ENCODE data around the gene SLC35G6. TPM values are rescaled to one million over a fixed set of nuclear protein-coding genes. Genes with fewer than 3 reads are reported as not detected.
"Not testable (repeated sequence)": the region's sequence is repeated elsewhere in the genome, so short reads cannot be mapped to it uniquely, and the experiment has no call there.

The SLC35G6 gene
- total and polyA plus RNA-seq, 2 donors, result not detected

- Histone ChIP-seq H3K27ac (ENCODE audit: low read depth) (peak overlapping the region; percentile 100), H3K4me3 (ENCODE audit: low read depth, low read length) (peak overlapping the region; percentile 97), H3K4me1 (ENCODE audit: insufficient read depth) (no peaks in the 10 kb centered on the region), H3K36me3 (ENCODE audit: insufficient read depth) (no peaks in the 10 kb centered on the region)
- no peak for DNase-seq (ENCODE audit: extremely low spot score)
- 6% methylated on average over 40 of the region's 40 CpGs for WGBS
Observed at GRCh38 chr17:7478276-7479212, 2.7 kb upstream of the SLC35G6 start.

GRCh38 chr17:7479213-7480088 lies 1.8 kb upstream of the SLC35G6 start, which contains the start of gene ZBTB4:
ZBTB4 (minus strand) TSS chr17:7479631; CDS start chr17:7466801, 12,830 bp downstream.
- Histone ChIP-seq H3K36me3 (ENCODE audit: insufficient read depth) (no peaks in the 10 kb centered on the region), H3K27ac (ENCODE audit: low read depth) (peak within 1 kb of the TSS; percentile 100), H3K4me1 (ENCODE audit: insufficient read depth) (no peaks in the 10 kb centered on the region), H3K4me3 (ENCODE audit: low read depth, low read length) (peak within 1 kb of the TSS; percentile 97)
- DNase-seq (ENCODE audit: extremely low spot score), result no peak
- WGBS, result under 1% methylated on average over 91 of the region's 92 CpGs

DNA sequence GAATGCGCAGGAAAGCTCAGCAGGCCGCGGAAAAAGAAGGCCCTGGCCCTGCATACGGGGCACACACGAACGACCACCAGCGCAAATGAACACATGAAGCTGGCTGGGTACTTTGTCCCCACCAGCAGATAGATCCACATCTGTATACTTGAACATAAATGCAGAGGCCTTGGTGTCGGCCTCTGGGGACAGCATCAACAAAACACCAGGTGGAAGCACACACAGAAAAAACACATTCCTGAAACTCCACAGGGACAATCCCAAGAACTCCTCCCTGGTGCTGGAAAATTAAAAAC lies 1.2 kb upstream of the SLC35G6 start:
- H3K4me3 ChIP-seq (ENCODE audit: low read depth, low read length), result peak overlapping the region; percentile 97
- no peaks in the 10 kb centered on the region for H3K36me3 ChIP-seq (ENCODE audit: insufficient read depth)
- WGBS, result 4% methylated on average over 8 of the region's 8 CpGs
- H3K4me1 ChIP-seq (ENCODE audit: insufficient read depth), result no peaks in the 10 kb centered on the region
- peak overlapping the region; percentile 98 for H3K27ac ChIP-seq (ENCODE audit: low read depth)
- DNase-seq (ENCODE audit: extremely low spot score), result no peak

GRCh38 chr17:7481842-7482741 lies 846 bp downstream of the SLC35G6 start:
- not testable (repeated sequence) for H3K36me3 ChIP-seq (ENCODE audit: insufficient read depth); H3K4me1 ChIP-seq (ENCODE audit: insufficient read depth); DNase-seq (ENCODE audit: extremely low spot score); H3K27ac ChIP-seq (ENCODE audit: low read depth); H3K4me3 ChIP-seq (ENCODE audit: low read depth, low read length)
- WGBS, result 85% methylated on average over 31 of the region's 31 CpGs

- H3K4me1 ChIP-seq (ENCODE audit: insufficient read depth); H3K36me3 ChIP-seq (ENCODE audit: insufficient read depth); DNase-seq (ENCODE audit: extremely low spot score): not testable (repeated sequence)
- WGBS, result 70% methylated on average over 6 of the region's 6 CpGs
- H3K4me3 ChIP-seq (ENCODE audit: low read depth, low read length), result peak overlapping the region; percentile 11
- H3K27ac ChIP-seq (ENCODE audit: low read depth), result peak overlapping the region; percentile 100
Observed at GRCh38 chr17:7482742-7483088, 1.5 kb downstream of the SLC35G6 start.

- Histone ChIP-seq H3K4me3 (ENCODE audit: low read depth, low read length) (peak overlapping the region; percentile 60), H3K4me1 (ENCODE audit: insufficient read depth) (no peaks in the 10 kb centered on the region), H3K36me3 (ENCODE audit: insufficient read depth) (no peaks in the 10 kb centered on the region), H3K27ac (ENCODE audit: low read depth) (peak overlapping the region; percentile 100)
- 1% methylated on average over 38 of the region's 38 CpGs for WGBS
- peak; percentile 71 for DNase-seq (ENCODE audit: extremely low spot score)
Observed at GRCh38 chr17:7483255-7484066, 2.2 kb downstream of the SLC35G6 start.

GRCh38 chr17:7484067-7484918 lies 3.0 kb downstream of the SLC35G6 start, which contains the start of gene POLR2A:
POLR2A (plus strand) TSS chr17:7484366.
- Histone ChIP-seq H3K4me1 (ENCODE audit: insufficient read depth) (no peaks in the 10 kb centered on the region), H3K27ac (ENCODE audit: low read depth) (peak within 1 kb of the TSS; percentile 100), H3K4me3 (ENCODE audit: low read depth, low read length) (peak within 1 kb of the TSS; percentile 60), H3K36me3 (ENCODE audit: insufficient read depth) (no peaks in the 10 kb centered on the region)
- DNase-seq (ENCODE audit: extremely low spot score), result peak; percentile 95
- under 1% methylated on average over 64 of the region's 64 CpGs for WGBS

- no peak for DNase-seq (ENCODE audit: extremely low spot score)
- peak overlapping the region; percentile 66 for H3K27ac ChIP-seq (ENCODE audit: low read depth)
- H3K36me3 ChIP-seq (ENCODE audit: insufficient read depth), result no peaks in the 10 kb centered on the region
- peaks cover 2% of the 10 kb centered on the region for H3K4me1 ChIP-seq (ENCODE audit: insufficient read depth)
- peak overlapping the region; percentile 51 for H3K4me3 ChIP-seq (ENCODE audit: low read depth, low read length)
- under 1% methylated on average over 19 of the region's 19 CpGs for WGBS
Observed at GRCh38 chr17:7484919-7485377, 3.7 kb downstream of the SLC35G6 start.

GRCh38 chr17:7486181-7486580 lies 4.9 kb downstream of the SLC35G6 start:
- DNase-seq (ENCODE audit: extremely low spot score), result no peak
- Histone ChIP-seq H3K4me3 (ENCODE audit: low read depth, low read length) (no peak overlapping the region), H3K27ac (ENCODE audit: low read depth) (no peak overlapping the region), H3K36me3 (ENCODE audit: insufficient read depth) (no peaks in the 10 kb centered on the region), H3K4me1 (ENCODE audit: insufficient read depth) (peaks cover 2% of the 10 kb centered on the region)
- 50% methylated on average over 3 of the region's 3 CpGs for WGBS

GRCh38 chr17:7490144-7490543 lies 8.9 kb downstream of the SLC35G6 start:
- no peak overlapping the region for H3K27ac ChIP-seq (ENCODE audit: low read depth)
- H3K4me3 ChIP-seq (ENCODE audit: low read depth, low read length), result no peak overlapping the region
- WGBS, result 78% methylated on average over 8 of the region's 8 CpGs
- DNase-seq (ENCODE audit: extremely low spot score), result no peak
- peaks cover 2% of the 10 kb centered on the region for H3K4me1 ChIP-seq (ENCODE audit: insufficient read depth)
- no peaks in the 10 kb centered on the region for H3K36me3 ChIP-seq (ENCODE audit: insufficient read depth)

- H3K4me3 ChIP-seq (ENCODE audit: low read depth, low read length), result no peak overlapping the region
- DNase-seq (ENCODE audit: extremely low spot score), result no peak
- no peak overlapping the region for H3K27ac ChIP-seq (ENCODE audit: low read depth)
- WGBS, result 95% methylated on average over 1 of the region's 1 CpG
- no peaks in the 10 kb centered on the region for H3K36me3 ChIP-seq (ENCODE audit: insufficient read depth)
- H3K4me1 ChIP-seq (ENCODE audit: insufficient read depth), result peaks cover 2% of the 10 kb centered on the region
Observed at GRCh38 chr17:7491583-7491982, 10.3 kb downstream of the SLC35G6 start.

DNA sequence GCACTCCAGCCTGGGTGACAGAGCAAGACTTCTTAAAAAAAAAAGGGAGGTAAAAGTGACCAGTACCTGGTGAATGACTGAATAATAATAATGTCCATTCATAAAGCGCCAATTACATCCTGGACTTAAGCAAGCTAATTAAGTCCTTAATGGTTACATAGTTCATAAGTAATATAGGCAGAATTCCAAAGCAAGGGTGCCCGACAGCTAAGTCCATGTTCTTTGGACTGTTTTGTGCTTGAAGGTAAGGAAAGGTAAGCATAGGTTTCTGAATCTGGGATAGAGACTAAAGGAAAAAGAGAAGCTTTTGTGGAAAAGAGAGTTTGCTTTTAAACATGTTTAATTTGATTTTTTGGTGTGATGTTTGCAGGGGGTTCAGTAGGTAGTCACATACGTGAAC lies 12.7 kb downstream of the SLC35G6 start:
- Histone ChIP-seq H3K4me1 (ENCODE audit: insufficient read depth) (peaks cover 2% of the 10 kb centered on the region), H3K27ac (ENCODE audit: low read depth) (no peak overlapping the region), H3K4me3 (ENCODE audit: low read depth, low read length) (no peak overlapping the region), H3K36me3 (ENCODE audit: insufficient read depth) (peaks cover 5% of the 10 kb centered on the region)
- DNase-seq (ENCODE audit: extremely low spot score), result no peak
- 94% methylated on average over 3 of the region's 3 CpGs for WGBS
